Stomach (tissue), 9 donors: ENCODE data around the gene INSYN2B. TPM values are rescaled to one million over a fixed set of nuclear protein-coding genes. Genes with fewer than 3 reads are reported as not detected.
A peak's percentile ranks its signal among the peaks of the same experiment; 100 is the strongest.

Experiments used
- DNase-seq, 2 donors: peaks; one replicate each; pipeline versions ENCODE4 v3.0.0 to v3.0.0-alpha.2; 2013 to 2019
- H3K27ac ChIP-seq, 5 donors: fragments of 200-600 bp in 4 of 5; sonication (generic) in 4 of 5; one replicate each; pipeline ENCODE4 v1.5.1; 2013 to 2019; ENCODE audit warnings: mild to moderate bottlenecking in 1 of 5, moderate library complexity in 1 of 5
- H3K27me3 ChIP-seq, 3 donors: fragments of 200-600 bp; sonication (generic); one replicate each; pipeline ENCODE4 v1.5.1; 2017 to 2019; ENCODE audit warnings: mixed run types in 1 of 3
- H3K36me3 ChIP-seq, 4 donors: fragments of 200-600 bp; sonication (generic); 1 replicate in 3 of 4; 2 replicates in 1 of 4; pipeline ENCODE4 v1.5.1; 2016 to 2019
- H3K4me1 ChIP-seq, 4 donors: fragments of 200-600 bp; sonication (generic); one replicate each; pipeline ENCODE4 v1.5.1; 2016 to 2019
- H3K4me3 ChIP-seq, 4 donors: fragments of 200-600 bp; sonication (generic) in 3 of 4; one replicate each; pipeline ENCODE4 v1.5.1; 2016 to 2019; ENCODE audit warnings: mild to moderate bottlenecking in 1 of 4
- H3K9me3 ChIP-seq, 4 donors: fragments of 200-600 bp; sonication (generic); one replicate each; pipeline ENCODE4 v1.5.1; 2016 to 2019
- EP300 ChIP-seq: sonication (generic); formaldehyde crosslinking; IDR thresholded peaks from one replicate; pipeline ENCODE4 v1.6.1; 2017; ENCODE audit warnings: antibody characterized with exemption
- POLR2A ChIP-seq, 4 donors: fragments of 450-650 bp; IDR thresholded peaks; one replicate each; pipeline ENCODE4 v1.6.1; 2016; ENCODE audit warnings: antibody characterized with exemption in 4 of 4, control low read depth in 2 of 4, mild to moderate bottlenecking in 1 of 4, moderate library complexity in 1 of 4
- POLR2AphosphoS5 ChIP-seq, 3 donors: sonication (generic); formaldehyde crosslinking; IDR thresholded peaks; one replicate each; pipeline ENCODE4 v1.6.1; 2016; ENCODE audit warnings: antibody characterized with exemption in 3 of 3
- WGBS, 5 donors: extraction: QIAGEN DNeasy Blood & Tissue Kit in 3 of 5; methylation state at CpG; one replicate each; pipeline versions ENCODE4 v1.1.5 to v1.1.7; 2013 to 2018; 5-methylcytosine and 5-hydroxymethylcytosine counted together
- intact Hi-C: fragments of 100-400 bp; cut with DNase I; formaldehyde crosslinking; loops from one replicate; pipeline ENCODE4 v1.15.1; 2023; ENCODE audit warnings: low total_unique reads
- polyA plus RNA-seq, 3 donors: library from polyadenylated mRNA; stranded (reverse); fragments of 200-250 nt; gene quantifications; one replicate each; pipeline ENCODE4 v1.2.3, GENCODE V29; 2013
- total RNA-seq, 5 donors: library from RNA; depleted of rRNA; stranded (reverse); fragments of >200 nt; gene quantifications; one replicate each; pipeline versions ENCODE4 v1.1.0 to v1.2.3, GENCODE V29; 2014 to 2016
- TF ChIP-seq, protein P1 (sequence below), 7 experiments: fragments of 450-650 bp in 4 of 7; fragments of 200-600 bp in 3 of 7; sonication (generic) in 3 of 7; IDR thresholded peaks; one replicate each; pipeline ENCODE4 v1.5.1; 2016 to 2019; ENCODE audit warnings: antibody characterized with exemption in 7 of 7, control low read depth in 2 of 7, mild to moderate bottlenecking in 1 of 7
- donor health status: healthy with polysubstance abuse.
- donor health status: Bipolar disorder and iron deficiency.
- donor health status: healthy.

INSYN2B gene
- total and polyA plus RNA-seq, 8 donors, result 0.18 to 0.19 TPM; not detected in 6

DNA sequence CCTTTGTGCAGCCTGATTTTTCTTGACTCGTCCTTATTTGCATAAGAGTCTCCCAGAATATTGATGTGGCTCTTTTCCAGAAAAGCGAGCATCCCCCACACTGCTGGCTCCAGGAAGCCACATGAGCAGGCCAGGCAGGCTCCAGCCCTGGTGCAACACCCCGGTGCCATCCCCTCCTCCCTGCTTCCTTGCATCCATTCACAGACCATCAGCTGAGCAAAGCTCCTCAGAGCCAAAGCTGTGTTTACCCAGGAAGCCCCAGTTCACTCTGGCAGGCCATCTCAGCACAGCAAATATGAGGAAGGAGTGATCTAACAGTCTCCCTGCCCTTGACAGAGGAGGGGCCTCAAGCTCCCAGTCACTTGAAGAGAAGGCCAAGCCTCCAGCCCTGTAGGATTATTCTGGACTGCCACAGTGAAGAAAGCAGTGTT is 34.4 kb downstream of the INSYN2B start:
- intact Hi-C loops, result no loop called here
- Histone ChIP-seq H3K4me3 (no peak overlapping the region), H3K27ac (peak overlapping the region in 2 of 5 donors; percentile 14 to 27), H3K9me3 (no peaks in the 10 kb centered on the region), H3K27me3 (no peaks in the 10 kb centered on the region), H3K36me3 (no peaks in the 10 kb centered on the region), H3K4me1 (peaks cover 0 to 9% (median 0%) of the 10 kb centered on the region in 4 donors)
- WGBS, 5 donors, result 14 to 25% (median 17%) methylated on average over 3 of the region's 3 CpGs
- peak; percentile 26 to 71 for DNase-seq
- no peak for TF ChIP-seq EP300
- no peak for TF ChIP-seq POLR2AphosphoS5 (IDR thresholded peaks at IDR 0.05)
- TF ChIP-seq, protein P1, sequence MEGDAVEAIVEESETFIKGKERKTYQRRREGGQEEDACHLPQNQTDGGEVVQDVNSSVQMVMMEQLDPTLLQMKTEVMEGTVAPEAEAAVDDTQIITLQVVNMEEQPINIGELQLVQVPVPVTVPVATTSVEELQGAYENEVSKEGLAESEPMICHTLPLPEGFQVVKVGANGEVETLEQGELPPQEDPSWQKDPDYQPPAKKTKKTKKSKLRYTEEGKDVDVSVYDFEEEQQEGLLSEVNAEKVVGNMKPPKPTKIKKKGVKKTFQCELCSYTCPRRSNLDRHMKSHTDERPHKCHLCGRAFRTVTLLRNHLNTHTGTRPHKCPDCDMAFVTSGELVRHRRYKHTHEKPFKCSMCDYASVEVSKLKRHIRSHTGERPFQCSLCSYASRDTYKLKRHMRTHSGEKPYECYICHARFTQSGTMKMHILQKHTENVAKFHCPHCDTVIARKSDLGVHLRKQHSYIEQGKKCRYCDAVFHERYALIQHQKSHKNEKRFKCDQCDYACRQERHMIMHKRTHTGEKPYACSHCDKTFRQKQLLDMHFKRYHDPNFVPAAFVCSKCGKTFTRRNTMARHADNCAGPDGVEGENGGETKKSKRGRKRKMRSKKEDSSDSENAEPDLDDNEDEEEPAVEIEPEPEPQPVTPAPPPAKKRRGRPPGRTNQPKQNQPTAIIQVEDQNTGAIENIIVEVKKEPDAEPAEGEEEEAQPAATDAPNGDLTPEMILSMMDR (IDR thresholded peaks at IDR 0.05), result no peak
- TF ChIP-seq POLR2A (IDR thresholded peaks at IDR 0.05), result no peak

DNA sequence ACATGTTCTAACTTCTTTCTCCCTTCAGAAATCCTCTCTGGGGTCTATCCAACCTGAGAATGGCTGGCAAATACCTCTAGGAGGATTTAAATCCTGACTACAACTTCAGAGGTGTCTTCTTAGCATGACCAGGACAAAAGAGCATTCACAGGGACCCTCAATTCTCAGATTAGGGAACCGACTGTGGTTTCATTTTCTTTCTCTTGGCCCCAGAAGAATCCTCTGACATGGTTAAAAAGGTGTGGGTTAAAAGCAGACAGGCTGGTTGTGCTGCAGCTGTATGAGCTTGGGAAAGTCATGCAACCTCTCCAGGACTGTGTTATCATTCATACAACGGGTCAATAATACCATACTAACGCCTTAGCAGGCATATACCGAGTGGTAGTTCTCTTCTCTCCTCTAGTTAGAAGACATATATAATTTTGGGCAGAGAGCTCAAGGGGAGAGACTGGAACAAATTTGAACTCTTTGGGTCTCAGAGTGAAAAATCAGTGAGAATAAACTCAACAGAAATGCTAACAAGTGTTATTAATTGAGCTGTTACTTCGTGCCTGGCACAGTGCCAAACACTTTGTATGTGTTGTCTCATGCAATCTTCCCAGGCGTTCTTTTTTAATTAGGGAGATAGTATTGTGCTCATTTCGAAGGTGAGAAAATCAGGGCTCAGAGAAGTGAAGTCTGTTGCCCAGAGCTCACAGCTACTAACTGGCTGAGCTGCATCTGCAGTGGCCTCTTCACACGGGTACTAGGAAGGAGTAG is 35.2 kb downstream of the INSYN2B start:
- H3K4me3 ChIP-seq, result no peak overlapping the region
- TF ChIP-seq POLR2A (IDR thresholded peaks at IDR 0.05) (no peak), POLR2AphosphoS5 (IDR thresholded peaks at IDR 0.05) (no peak), EP300 (no peak)
- TF ChIP-seq, protein P1 (IDR thresholded peaks at IDR 0.05), result no peak
- intact Hi-C loops, result no loop called here
- H3K9me3 ChIP-seq, result no peaks in the 10 kb centered on the region
- no peaks in the 10 kb centered on the region for H3K27me3 ChIP-seq
- H3K4me1 ChIP-seq, result peaks cover 0 to 9% (median 0%) of the 10 kb centered on the region in 4 donors
- H3K27ac ChIP-seq, result no peak overlapping the region
- peak in 1 of 2 donors; percentile 20 for DNase-seq
- no peaks in the 10 kb centered on the region for H3K36me3 ChIP-seq
- WGBS, 5 donors, result 51 to 62% (median 52%) methylated on average over 8 of the region's 8 CpGs

DNA sequence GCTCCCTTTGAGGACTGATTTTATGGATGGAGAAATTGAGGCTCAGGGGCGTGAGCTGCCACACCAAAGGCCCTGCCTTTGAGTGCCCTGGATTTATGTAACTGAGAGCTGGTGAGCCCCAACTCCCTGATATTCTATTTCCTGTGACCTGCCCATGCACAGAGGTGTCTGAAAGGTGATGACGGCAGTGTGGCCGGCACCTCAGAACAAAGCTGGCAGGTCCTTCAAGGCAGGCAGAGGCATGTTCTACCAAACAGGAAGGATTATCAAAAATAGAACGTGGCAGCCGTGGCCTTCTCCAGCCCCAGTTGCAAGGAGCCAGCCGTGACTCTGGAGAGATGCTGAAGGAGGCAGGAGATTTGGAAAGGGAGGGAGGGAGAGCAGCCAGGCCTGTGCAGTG is 36.2 kb downstream of the INSYN2B start:
- H3K27ac ChIP-seq, result no peak overlapping the region
- no peaks in the 10 kb centered on the region for H3K36me3 ChIP-seq

DNA sequence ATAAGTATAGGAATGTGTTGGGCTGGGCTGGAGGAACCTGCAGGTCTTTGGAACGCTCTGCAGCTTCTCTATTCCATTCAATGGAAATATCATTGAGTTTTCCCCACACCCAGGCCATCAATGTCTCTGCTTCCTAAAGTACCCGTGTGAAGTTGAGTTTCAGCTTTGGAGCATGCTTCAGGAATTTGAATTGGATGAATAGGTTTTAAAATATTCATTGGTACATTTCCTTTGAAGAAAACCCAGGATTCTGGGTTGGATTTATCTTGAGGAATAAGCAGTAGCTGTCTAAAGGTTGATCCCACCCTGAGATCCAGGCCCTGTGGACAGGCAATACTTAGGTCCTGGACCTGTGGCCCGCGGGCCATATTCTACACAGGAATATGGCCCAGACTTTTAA is 37.3 kb downstream of the INSYN2B start:
- Histone ChIP-seq H3K27me3 (no peaks in the 10 kb centered on the region), H3K4me3 (no peak overlapping the region), H3K27ac (no peak overlapping the region), H3K9me3 (no peaks in the 10 kb centered on the region), H3K36me3 (no peaks in the 10 kb centered on the region), H3K4me1 (peaks cover 0 to 9% (median 0%) of the 10 kb centered on the region in 4 donors)
- no peak for DNase-seq
- intact Hi-C loops, result no loop called here
- TF ChIP-seq EP300 (no peak), POLR2A (IDR thresholded peaks at IDR 0.05) (no peak), POLR2AphosphoS5 (IDR thresholded peaks at IDR 0.05) (no peak)
- TF ChIP-seq, protein P1 (IDR thresholded peaks at IDR 0.05), result no peak
- 79 to 91% (median 87%) methylated on average over 4 of the region's 4 CpGs for WGBS, 5 donors

More for the DNA sequence above, 36.2 kb downstream of the INSYN2B start:
- Histone ChIP-seq H3K4me1 (peaks cover 0 to 9% (median 0%) of the 10 kb centered on the region in 4 donors), H3K9me3 (no peaks in the 10 kb centered on the region), H3K4me3 (no peak overlapping the region), H3K27me3 (no peaks in the 10 kb centered on the region)
- no peak for TF ChIP-seq POLR2A (IDR thresholded peaks at IDR 0.05)
- TF ChIP-seq EP300, result no peak
- no peak for TF ChIP-seq POLR2AphosphoS5 (IDR thresholded peaks at IDR 0.05)
- TF ChIP-seq, protein P1 (IDR thresholded peaks at IDR 0.05), result no peak
- no peak for DNase-seq
- 76 to 87% (median 83%) methylated on average over 6 of the region's 6 CpGs for WGBS, 5 donors
- intact Hi-C loops, result no loop called here
